Measurements from ENCODE around the gene TFF3.

The TFF3 gene

DNA sequence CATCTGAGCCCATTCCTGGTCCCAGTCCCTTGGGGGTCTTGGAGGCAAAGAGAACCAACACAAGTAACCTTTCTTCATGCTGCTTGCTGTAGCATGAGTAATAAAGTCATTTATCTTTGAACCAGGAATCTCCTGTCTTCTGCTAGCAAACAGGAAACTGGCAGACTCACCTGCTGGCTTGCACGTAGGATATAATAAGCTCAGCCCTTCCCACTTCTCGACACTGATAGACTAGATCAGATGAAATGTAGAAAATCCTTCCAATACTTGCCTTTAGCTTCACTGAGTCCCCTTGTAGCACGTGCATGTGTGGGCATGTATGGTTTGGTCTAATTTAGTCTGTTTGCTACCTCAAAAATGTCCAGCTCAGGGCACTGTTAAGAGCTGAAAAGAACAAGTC, 42.1 kb upstream of the TFF3 start:
- Histone ChIP-seq H3K4me3 (ENCODE audit: low read depth, low read length) (no peak overlapping the region), H3K36me3 (ENCODE audit: control insufficient read depth in 2 of 2, insufficient read depth in 1 of 2, low read length in 2 of 2) (no peaks in the 10 kb centered on the region), H3K9me3 (ENCODE audit: control insufficient read depth, insufficient read depth, low read depth, low read length) (no peaks in the 10 kb centered on the region), H3K4me1 (ENCODE audit: control insufficient read depth, insufficient read depth, low read length) (no peaks in the 10 kb centered on the region), H3K27ac (ENCODE audit: extremely low read depth, low read depth, low read length) (no peak overlapping the region)
- ChIA-PET CTCF (interaction anchor here (1.0 to 1.4 kb wide), 3 partner anchors 10 to 212 kb away, joined by 4 read pairs; no protein-coding TSS in a partner anchor), POLR2A (no interaction called here)
- TF ChIP-seq, protein P1, sequence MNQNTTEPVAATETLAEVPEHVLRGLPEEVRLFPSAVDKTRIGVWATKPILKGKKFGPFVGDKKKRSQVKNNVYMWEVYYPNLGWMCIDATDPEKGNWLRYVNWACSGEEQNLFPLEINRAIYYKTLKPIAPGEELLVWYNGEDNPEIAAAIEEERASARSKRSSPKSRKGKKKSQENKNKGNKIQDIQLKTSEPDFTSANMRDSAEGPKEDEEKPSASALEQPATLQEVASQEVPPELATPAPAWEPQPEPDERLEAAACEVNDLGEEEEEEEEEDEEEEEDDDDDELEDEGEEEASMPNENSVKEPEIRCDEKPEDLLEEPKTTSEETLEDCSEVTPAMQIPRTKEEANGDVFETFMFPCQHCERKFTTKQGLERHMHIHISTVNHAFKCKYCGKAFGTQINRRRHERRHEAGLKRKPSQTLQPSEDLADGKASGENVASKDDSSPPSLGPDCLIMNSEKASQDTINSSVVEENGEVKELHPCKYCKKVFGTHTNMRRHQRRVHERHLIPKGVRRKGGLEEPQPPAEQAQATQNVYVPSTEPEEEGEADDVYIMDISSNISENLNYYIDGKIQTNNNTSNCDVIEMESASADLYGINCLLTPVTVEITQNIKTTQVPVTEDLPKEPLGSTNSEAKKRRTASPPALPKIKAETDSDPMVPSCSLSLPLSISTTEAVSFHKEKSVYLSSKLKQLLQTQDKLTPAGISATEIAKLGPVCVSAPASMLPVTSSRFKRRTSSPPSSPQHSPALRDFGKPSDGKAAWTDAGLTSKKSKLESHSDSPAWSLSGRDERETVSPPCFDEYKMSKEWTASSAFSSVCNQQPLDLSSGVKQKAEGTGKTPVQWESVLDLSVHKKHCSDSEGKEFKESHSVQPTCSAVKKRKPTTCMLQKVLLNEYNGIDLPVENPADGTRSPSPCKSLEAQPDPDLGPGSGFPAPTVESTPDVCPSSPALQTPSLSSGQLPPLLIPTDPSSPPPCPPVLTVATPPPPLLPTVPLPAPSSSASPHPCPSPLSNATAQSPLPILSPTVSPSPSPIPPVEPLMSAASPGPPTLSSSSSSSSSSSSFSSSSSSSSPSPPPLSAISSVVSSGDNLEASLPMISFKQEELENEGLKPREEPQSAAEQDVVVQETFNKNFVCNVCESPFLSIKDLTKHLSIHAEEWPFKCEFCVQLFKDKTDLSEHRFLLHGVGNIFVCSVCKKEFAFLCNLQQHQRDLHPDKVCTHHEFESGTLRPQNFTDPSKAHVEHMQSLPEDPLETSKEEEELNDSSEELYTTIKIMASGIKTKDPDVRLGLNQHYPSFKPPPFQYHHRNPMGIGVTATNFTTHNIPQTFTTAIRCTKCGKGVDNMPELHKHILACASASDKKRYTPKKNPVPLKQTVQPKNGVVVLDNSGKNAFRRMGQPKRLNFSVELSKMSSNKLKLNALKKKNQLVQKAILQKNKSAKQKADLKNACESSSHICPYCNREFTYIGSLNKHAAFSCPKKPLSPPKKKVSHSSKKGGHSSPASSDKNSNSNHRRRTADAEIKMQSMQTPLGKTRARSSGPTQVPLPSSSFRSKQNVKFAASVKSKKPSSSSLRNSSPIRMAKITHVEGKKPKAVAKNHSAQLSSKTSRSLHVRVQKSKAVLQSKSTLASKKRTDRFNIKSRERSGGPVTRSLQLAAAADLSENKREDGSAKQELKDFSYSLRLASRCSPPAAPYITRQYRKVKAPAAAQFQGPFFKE (tag by site-specific recombination; IDR thresholded peaks at IDR 0.05; ENCODE audit: borderline replicate concordance): no peak
- TF ChIP-seq, protein P2, sequence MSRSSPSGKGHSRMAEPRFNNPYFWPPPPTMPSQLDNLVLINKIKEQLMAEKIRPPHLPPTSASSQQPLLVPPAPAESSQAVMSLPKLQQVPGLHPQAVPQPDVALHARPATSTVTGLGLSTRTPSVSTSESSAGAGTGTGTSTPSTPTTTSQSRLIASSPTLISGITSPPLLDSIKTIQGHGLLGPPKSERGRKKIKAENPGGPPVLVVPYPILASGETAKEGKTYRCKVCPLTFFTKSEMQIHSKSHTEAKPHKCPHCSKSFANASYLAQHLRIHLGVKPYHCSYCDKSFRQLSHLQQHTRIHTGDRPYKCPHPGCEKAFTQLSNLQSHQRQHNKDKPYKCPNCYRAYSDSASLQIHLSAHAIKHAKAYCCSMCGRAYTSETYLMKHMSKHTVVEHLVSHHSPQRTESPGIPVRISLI (tag by site-specific recombination; IDR thresholded peaks at IDR 0.05): no peak
- TF ChIP-seq ZBTB8A (tag by site-specific recombination; IDR thresholded peaks at IDR 0.05) (no peak), ZNF701 (tag by site-specific recombination; IDR thresholded peaks at IDR 0.05) (no peak), YY1 (tag by site-specific recombination; IDR thresholded peaks at IDR 0.05) (no peak), KLF7 (tag by site-specific recombination; IDR thresholded peaks at IDR 0.05; ENCODE audit: borderline replicate concordance) (no peak), FEZF1 (tag by site-specific recombination; IDR thresholded peaks at IDR 0.05) (no peak), ZNF324 (tag by site-specific recombination; IDR thresholded peaks at IDR 0.05) (no peak), ZBTB10 (tag by site-specific recombination; IDR thresholded peaks at IDR 0.05) (no peak), ZSCAN30 (tag by site-specific recombination; IDR thresholded peaks at IDR 0.05) (no peak), ZNF596 (tag by site-specific recombination; IDR thresholded peaks at IDR 0.05) (no peak), RBAK (tag by site-specific recombination; IDR thresholded peaks at IDR 0.05) (no peak), ZNF433 (tag by site-specific recombination; IDR thresholded peaks at IDR 0.05; ENCODE audit: low read depth) (no peak), ZNF416 (tag by site-specific recombination; IDR thresholded peaks at IDR 0.05) (no peak)
- TF ChIP-seq, protein P3, sequence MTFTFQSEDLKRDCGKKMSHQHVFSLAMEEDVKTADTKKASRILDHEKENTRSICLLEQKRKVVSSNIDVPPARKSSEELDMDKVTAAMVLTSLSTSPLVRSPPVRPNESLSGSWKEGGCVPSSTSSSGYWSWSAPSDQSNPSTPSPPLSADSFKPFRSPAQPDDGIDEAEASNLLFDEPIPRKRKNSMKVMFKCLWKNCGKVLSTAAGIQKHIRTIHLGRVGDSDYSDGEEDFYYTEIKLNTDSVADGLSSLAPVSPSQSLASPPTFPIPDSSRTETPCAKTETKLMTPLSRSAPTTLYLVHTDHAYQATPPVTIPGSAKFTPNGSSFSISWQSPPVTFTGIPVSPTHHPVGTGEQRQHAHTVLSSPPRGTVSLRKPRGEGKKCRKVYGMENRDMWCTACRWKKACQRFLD (tag by site-specific recombination; IDR thresholded peaks at IDR 0.05): no peak
- TF ChIP-seq, protein P4, sequence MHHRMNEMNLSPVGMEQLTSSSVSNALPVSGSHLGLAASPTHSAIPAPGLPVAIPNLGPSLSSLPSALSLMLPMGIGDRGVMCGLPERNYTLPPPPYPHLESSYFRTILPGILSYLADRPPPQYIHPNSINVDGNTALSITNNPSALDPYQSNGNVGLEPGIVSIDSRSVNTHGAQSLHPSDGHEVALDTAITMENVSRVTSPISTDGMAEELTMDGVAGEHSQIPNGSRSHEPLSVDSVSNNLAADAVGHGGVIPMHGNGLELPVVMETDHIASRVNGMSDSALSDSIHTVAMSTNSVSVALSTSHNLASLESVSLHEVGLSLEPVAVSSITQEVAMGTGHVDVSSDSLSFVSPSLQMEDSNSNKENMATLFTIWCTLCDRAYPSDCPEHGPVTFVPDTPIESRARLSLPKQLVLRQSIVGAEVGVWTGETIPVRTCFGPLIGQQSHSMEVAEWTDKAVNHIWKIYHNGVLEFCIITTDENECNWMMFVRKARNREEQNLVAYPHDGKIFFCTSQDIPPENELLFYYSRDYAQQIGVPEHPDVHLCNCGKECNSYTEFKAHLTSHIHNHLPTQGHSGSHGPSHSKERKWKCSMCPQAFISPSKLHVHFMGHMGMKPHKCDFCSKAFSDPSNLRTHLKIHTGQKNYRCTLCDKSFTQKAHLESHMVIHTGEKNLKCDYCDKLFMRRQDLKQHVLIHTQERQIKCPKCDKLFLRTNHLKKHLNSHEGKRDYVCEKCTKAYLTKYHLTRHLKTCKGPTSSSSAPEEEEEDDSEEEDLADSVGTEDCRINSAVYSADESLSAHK (tag by site-specific recombination; IDR thresholded peaks at IDR 0.05): no peak
- TF ChIP-seq, protein P5, sequence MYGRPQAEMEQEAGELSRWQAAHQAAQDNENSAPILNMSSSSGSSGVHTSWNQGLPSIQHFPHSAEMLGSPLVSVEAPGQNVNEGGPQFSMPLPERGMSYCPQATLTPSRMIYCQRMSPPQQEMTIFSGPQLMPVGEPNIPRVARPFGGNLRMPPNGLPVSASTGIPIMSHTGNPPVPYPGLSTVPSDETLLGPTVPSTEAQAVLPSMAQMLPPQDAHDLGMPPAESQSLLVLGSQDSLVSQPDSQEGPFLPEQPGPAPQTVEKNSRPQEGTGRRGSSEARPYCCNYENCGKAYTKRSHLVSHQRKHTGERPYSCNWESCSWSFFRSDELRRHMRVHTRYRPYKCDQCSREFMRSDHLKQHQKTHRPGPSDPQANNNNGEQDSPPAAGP (tag by site-specific recombination; IDR thresholded peaks at IDR 0.05): no peak
